ENCODE results near the gene DNMT3A. TPM values are rescaled to one million over a fixed set of nuclear protein-coding genes. Genes with fewer than 3 reads are reported as not detected.

Gene DNMT3A
- total and polyA plus RNA-seq, 2 experiments from 2014 or later = 2.5 to 18.4 TPM

- no peak for TF ChIP-seq EZH2 (IDR thresholded peaks at IDR 0.05; ENCODE audit: insufficient read depth, poor library complexity, severe bottlenecking)
- WGBS, 2 experiments (ENCODE audit: low coverage in 1 of 2, low lambda C conversion rate in 2 of 2, missing lambda C conversion rate in 2 of 2) = 87 to 94% methylated on average over 15 of the region's 15 CpGs
- H3K9ac ChIP-seq = no peak overlapping the region
- no peaks in the 10 kb centered on the region for H3K79me2 ChIP-seq (ENCODE audit: insufficient read depth)
- no peaks in the 10 kb centered on the region for H3K9me2 ChIP-seq (ENCODE audit: insufficient read depth)
- no peak overlapping the region for H2AFZ ChIP-seq
- no peaks in the 10 kb centered on the region; the same call in 1 of the 2 replicates for H4K20me1 ChIP-seq (ENCODE audit: insufficient read depth)
- no peak overlapping the region for H3K4me2 ChIP-seq (ENCODE audit: unreplicated experiment)
- no peaks in the 10 kb centered on the region for H3K27me3 ChIP-seq (replicated peaks; ENCODE audit: insufficient read depth)
- in situ Hi-C loops (cut with MboI) = no loop called here
- H3K4me3 ChIP-seq = no peak overlapping the region
- H3K9me3 ChIP-seq (ENCODE audit: low read depth) = no peaks in the 10 kb centered on the region
- H3F3A ChIP-seq (ENCODE audit: insufficient read depth) = peaks cover 15% of the 10 kb centered on the region; the same call in 1 of the 2 replicates
- no peaks in the 10 kb centered on the region for H3K36me3 ChIP-seq (ENCODE audit: low read depth)
- H3K4me1 ChIP-seq (ENCODE audit: insufficient read depth) = peaks cover 13% of the 10 kb centered on the region; the same call in 1 of the 2 replicates
- H3K27ac ChIP-seq = no peak overlapping the region
- DNase-seq = no peak
Observed at GRCh38 chr2:25304321-25304720, 37.4 kb downstream of the DNMT3A start.

GRCh38 chr2:25303633-25304236, 38.0 kb downstream of the DNMT3A start:
- WGBS, 2 experiments (ENCODE audit: low coverage in 1 of 2, low lambda C conversion rate in 2 of 2, missing lambda C conversion rate in 2 of 2) = 92 to 93% methylated on average over 21 of the region's 21 CpGs
- Histone ChIP-seq H3K79me2 (ENCODE audit: insufficient read depth) (no peaks in the 10 kb centered on the region), H3K4me1 (ENCODE audit: insufficient read depth) (peaks cover 13% of the 10 kb centered on the region; the same call in 1 of the 2 replicates), H3K9me2 (ENCODE audit: insufficient read depth) (no peaks in the 10 kb centered on the region), H3F3A (ENCODE audit: insufficient read depth) (peaks cover 15% of the 10 kb centered on the region; the same call in 1 of the 2 replicates), H3K9me3 (ENCODE audit: low read depth) (no peaks in the 10 kb centered on the region), H3K4me2 (ENCODE audit: unreplicated experiment) (no peak overlapping the region), H3K4me3 (no peak overlapping the region), H4K20me1 (ENCODE audit: insufficient read depth) (no peaks in the 10 kb centered on the region; the same call in 1 of the 2 replicates), H3K36me3 (ENCODE audit: low read depth) (no peaks in the 10 kb centered on the region), H3K27me3 (replicated peaks; ENCODE audit: insufficient read depth) (no peaks in the 10 kb centered on the region), H3K9ac (no peak overlapping the region), H2AFZ (no peak overlapping the region), H3K27ac (no peak overlapping the region)
- in situ Hi-C loops (cut with MboI) = no loop called here
- TF ChIP-seq EZH2phosphoT487 (IDR thresholded peaks at IDR 0.05; ENCODE audit: insufficient read depth, low read depth) (no peak), EZH2 (IDR thresholded peaks at IDR 0.05; ENCODE audit: insufficient read depth, poor library complexity, severe bottlenecking) (no peak)
- no peak for DNase-seq

GRCh38 chr2:25302758-25303375, 38.9 kb downstream of the DNMT3A start:
- no peak for TF ChIP-seq EZH2phosphoT487 (IDR thresholded peaks at IDR 0.05; ENCODE audit: insufficient read depth, low read depth)
- no peak for TF ChIP-seq EZH2 (IDR thresholded peaks at IDR 0.05; ENCODE audit: insufficient read depth, poor library complexity, severe bottlenecking)
- Histone ChIP-seq H4K20me1 (ENCODE audit: insufficient read depth) (no peaks in the 10 kb centered on the region; the same call in 1 of the 2 replicates), H2AFZ (no peak overlapping the region), H3K9me2 (ENCODE audit: insufficient read depth) (no peaks in the 10 kb centered on the region), H3K36me3 (ENCODE audit: low read depth) (no peaks in the 10 kb centered on the region), H3K4me1 (ENCODE audit: insufficient read depth) (peaks cover 13% of the 10 kb centered on the region; the same call in 1 of the 2 replicates), H3K79me2 (ENCODE audit: insufficient read depth) (no peaks in the 10 kb centered on the region), H3K9me3 (ENCODE audit: low read depth) (no peaks in the 10 kb centered on the region), H3K9ac (no peak overlapping the region), H3K4me2 (ENCODE audit: unreplicated experiment) (no peak overlapping the region), H3K27ac (no peak overlapping the region), H3K27me3 (replicated peaks; ENCODE audit: insufficient read depth) (no peaks in the 10 kb centered on the region), H3F3A (ENCODE audit: insufficient read depth) (peaks cover 15% of the 10 kb centered on the region; the same call in 1 of the 2 replicates), H3K4me3 (no peak overlapping the region)
- DNase-seq = no peak
- 95% methylated on average over 9 of the region's 9 CpGs for WGBS, 2 experiments (ENCODE audit: low coverage in 1 of 2, low lambda C conversion rate in 2 of 2, missing lambda C conversion rate in 2 of 2)
- in situ Hi-C loops (cut with MboI) = no loop called here

GRCh38 chr2:25301453-25302352, 40.0 kb downstream of the DNMT3A start:
- in situ Hi-C loops (cut with MboI) = no loop called here
- 37 to 42% methylated on average over 8 of the region's 8 CpGs for WGBS, 2 experiments (ENCODE audit: low coverage in 1 of 2, low lambda C conversion rate in 2 of 2, missing lambda C conversion rate in 2 of 2)
- Histone ChIP-seq H2AFZ (no peak overlapping the region), H3K27me3 (replicated peaks; ENCODE audit: insufficient read depth) (no peaks in the 10 kb centered on the region), H3K4me2 (ENCODE audit: unreplicated experiment) (no peak overlapping the region), H3K4me1 (ENCODE audit: insufficient read depth) (peaks cover 13% of the 10 kb centered on the region; the same call in 1 of the 2 replicates), H3K36me3 (ENCODE audit: low read depth) (no peaks in the 10 kb centered on the region), H3K9me2 (ENCODE audit: insufficient read depth) (no peaks in the 10 kb centered on the region), H3K27ac (no peak overlapping the region), H4K20me1 (ENCODE audit: insufficient read depth) (no peaks in the 10 kb centered on the region; the same call in 1 of the 2 replicates), H3K4me3 (no peak overlapping the region), H3K9ac (no peak overlapping the region), H3F3A (ENCODE audit: insufficient read depth) (peaks cover 15% of the 10 kb centered on the region; the same call in 1 of the 2 replicates), H3K79me2 (ENCODE audit: insufficient read depth) (no peaks in the 10 kb centered on the region), H3K9me3 (ENCODE audit: low read depth) (no peaks in the 10 kb centered on the region)
- peak; percentile 90 for DNase-seq
- TF ChIP-seq EZH2 (IDR thresholded peaks at IDR 0.05; ENCODE audit: insufficient read depth, poor library complexity, severe bottlenecking) (no peak), EZH2phosphoT487 (IDR thresholded peaks at IDR 0.05; ENCODE audit: insufficient read depth, low read depth) (no peak)
